Activated naive CD4-positive, alpha-beta T cell treated with anti-CD3 and anti-CD28 coated beads, Interleukin-2, amount 50 U/mL, for 72 hours (primary cell): Measurements from ENCODE around the gene DENND11. TPM values are rescaled to one million over a fixed set of nuclear protein-coding genes. Genes with fewer than 3 reads are reported as not detected.

Experiments used
- ATAC-seq, 2 donors: fragments of 150-1000 bp; cut with Tn5 transposase; 2 replicates each; pipeline ENCODE4 v1.10.0; 2021; ENCODE audit warnings: mild to moderate bottlenecking in 2 of 2, moderate library complexity in 2 of 2
- DNase-seq, 2 donors: peaks; one replicate each; pipeline ENCODE4 v3.0.0; 2021 to 2022; ENCODE audit warnings: low spot score in 2 of 2
- H3K27ac Mint-ChIP-seq, 2 donors: one replicate each; pipeline ENCODE4 v1.8.0; 2022; ENCODE audit warnings: mild to moderate bottlenecking in 2 of 2, mixed read lengths in 2 of 2
- H3K36me3 Mint-ChIP-seq, 2 donors: one replicate each; pipeline ENCODE4 v1.8.0; 2022; ENCODE audit warnings: mixed read lengths in 2 of 2
- H3K9me3 Mint-ChIP-seq, 2 donors: one replicate each; pipeline ENCODE4 v1.8.0; 2022; ENCODE audit warnings: mixed read lengths in 2 of 2
- total RNA-seq, 2 donors: library from RNA; stranded (reverse); gene quantifications; one replicate each; pipeline ENCODE4 v1.2.3, GENCODE V29; 2022

The DENND11 gene
- total RNA-seq, 2 donors from 2014 or later: 21.4 to 40.1 TPM

GRCh38 chr7:141668853-141669252 lies 33.1 kb downstream of the DENND11 start:
- Mint-ChIP-seq H3K36me3 (no peaks in the 10 kb centered on the region), H3K27ac (peak overlapping the region in 1 of 2 donors; percentile 54), H3K9me3 (no peaks in the 10 kb centered on the region)
- DNase-seq: no peak
- ATAC-seq: no peak

- DNase-seq (no peak), ATAC-seq (no peak)
- Mint-ChIP-seq H3K9me3 (no peaks in the 10 kb centered on the region), H3K27ac (peak overlapping the region; percentile 21 to 91), H3K36me3 (peaks cover 0 to 6% of the 10 kb centered on the region in 2 donors)
Measured at GRCh38 chr7:141666071-141666470, 35.9 kb downstream of the DENND11 start.

GRCh38 chr7:141665208-141666035 lies 36.5 kb downstream of the DENND11 start:
- no peak for ATAC-seq
- no peak for DNase-seq
- Mint-ChIP-seq H3K9me3 (no peaks in the 10 kb centered on the region), H3K36me3 (peaks cover 0 to 6% of the 10 kb centered on the region in 2 donors), H3K27ac (peak overlapping the region; percentile 61 to 91)

GRCh38 chr7:141664450-141664849 lies 37.5 kb downstream of the DENND11 start:
- H3K9me3 Mint-ChIP-seq: no peaks in the 10 kb centered on the region
- H3K27ac Mint-ChIP-seq: peak overlapping the region in 1 of 2 donors; percentile 61
- DNase-seq (no peak), ATAC-seq (no peak)
- peaks cover 0 to 11% of the 10 kb centered on the region in 2 donors for H3K36me3 Mint-ChIP-seq

GRCh38 chr7:141663081-141663849 lies 38.7 kb downstream of the DENND11 start:
- ATAC-seq: peak in 1 of 2 donors; percentile 38

GRCh38 chr7:141660259-141660658 lies 41.7 kb downstream of the DENND11 start:
- DNase-seq: no peak
- H3K9me3 Mint-ChIP-seq: no peaks in the 10 kb centered on the region
- H3K36me3 Mint-ChIP-seq: peaks cover 0 to 12% of the 10 kb centered on the region in 2 donors
- H3K27ac Mint-ChIP-seq: peak overlapping the region; percentile 45 to 68
- ATAC-seq: no peak

More at GRCh38 chr7:141663081-141663849, 38.7 kb downstream of the DENND11 start:
- H3K27ac Mint-ChIP-seq: peak overlapping the region; percentile 60 to 82
- no peaks in the 10 kb centered on the region for H3K9me3 Mint-ChIP-seq
- peaks cover 0 to 12% of the 10 kb centered on the region in 2 donors for H3K36me3 Mint-ChIP-seq
- no peak for DNase-seq

- no peaks in the 10 kb centered on the region for H3K9me3 Mint-ChIP-seq
- DNase-seq (no peak), ATAC-seq (no peak)
- peak overlapping the region; percentile 3 to 68 for H3K27ac Mint-ChIP-seq
- H3K36me3 Mint-ChIP-seq: peaks cover 0 to 12% of the 10 kb centered on the region in 2 donors
Measured at GRCh38 chr7:141659501-141659900, 42.5 kb downstream of the DENND11 start.

GRCh38 chr7:141654551-141654950 lies 47.4 kb downstream of the DENND11 start:
- H3K36me3 Mint-ChIP-seq: peaks cover 0 to 2% of the 10 kb centered on the region in 2 donors

GRCh38 chr7:141652691-141653090 lies 49.3 kb downstream of the DENND11 start:
- no peak for DNase-seq
- no peak for ATAC-seq
- no peaks in the 10 kb centered on the region for H3K36me3 Mint-ChIP-seq
- H3K27ac Mint-ChIP-seq: no peak overlapping the region
- H3K9me3 Mint-ChIP-seq: no peaks in the 10 kb centered on the region

More at GRCh38 chr7:141654551-141654950, 47.4 kb downstream of the DENND11 start:
- ATAC-seq (peak; percentile 88 to 94), DNase-seq (peak in 1 of 2 donors; percentile 63)
- H3K9me3 Mint-ChIP-seq: no peaks in the 10 kb centered on the region
- H3K27ac Mint-ChIP-seq: peak overlapping the region; percentile 0 to 72

Other genes with a start within 250 kb of the DENND11 start
- gene AGK, start 150.8 kb downstream of the DENND11 start, total RNA-seq: 10 to 100 TPM; 30.4 to 40.6 TPM
- not detected for gene WEE2, start 6.2 kb upstream of the DENND11 start, total RNA-seq
- 100 to 1,000 TPM; 174 to 221 TPM for gene SSBP1, start 36.2 kb upstream of the DENND11 start, total RNA-seq
- gene TAS2R3, start 61.9 kb upstream of the DENND11 start, total RNA-seq: 1 to 10 TPM; 1.8 to 2.1 TPM
- 1 to 10 TPM in 1 of 2 donors, under 1 TPM in 1; 0.96 to 1.0 TPM for gene TAS2R4, start 74.5 kb upstream of the DENND11 start, total RNA-seq
- gene TAS2R5, start 88.1 kb upstream of the DENND11 start, total RNA-seq: 1 to 10 TPM; 1.7 to 2.7 TPM
- gene PRSS37, start 139.3 kb upstream of the DENND11 start, total RNA-seq: not detected
- not detected for gene OR9A4, start 214.2 kb upstream of the DENND11 start, total RNA-seq
- not detected for gene CLEC5A, start 244.8 kb upstream of the DENND11 start, total RNA-seq